HepG2 (cell line): ENCODE data around the gene MYO5A. TPM values are rescaled to one million over a fixed set of nuclear protein-coding genes. Genes with fewer than 3 reads are reported as not detected.

ENCODE experiments used
- ATAC-seq: fragments of 200-7000 bp; cut with Tn5 transposase; 3 replicates; pipeline ENCODE4 v1.9.1; 2020; ENCODE audit warnings: mild to moderate bottlenecking, moderate library complexity
- BruUV-seq: library from RNA; stranded (reverse); fragments of 400-500 nt; replicated peaks from 2 replicates; lab custom pipeline; 2021; lab: Mats Ljungman, UMichigan
- CTCF ChIA-PET: fragments of 300-600 bp; formaldehyde crosslinking; extraction: SDS; loops from one replicate; lab custom pipeline; 2021; ENCODE audit warnings: low total read pairs, inconsistent platforms, low intra/inter-chr PET ratio; lab: Yijun Ruan, JAX
- POLR2A ChIA-PET: fragments of 350-600 bp; sonication (Branson Sonifier 250); formaldehyde crosslinking; loops from one replicate; lab custom pipeline; 2020; ENCODE audit warnings: antibody characterized with exemption, inconsistent platforms; lab: Yijun Ruan, JAX
- DNase-seq: peaks from one replicate; pipeline ENCODE4 v3.0.0-alpha.2; 2015; ENCODE audit warnings: low spot score
- FAIRE-seq: peaks from 3 replicates; lab custom pipeline; 2011; peaks lifted over from hg19 to GRCh38; lab: Jason Lieb, UNC
- H2AFZ ChIP-seq: one replicate; pipeline ENCODE4 v1.6.1; 2011; ENCODE audit warnings: low read length, inconsistent platforms
- H3K27ac ChIP-seq: fragments of 300-600 bp; 3 replicates; pipeline ENCODE4 v1.8.0; 2011; ENCODE audit warnings: mixed run types, mild to moderate bottlenecking, mixed read lengths, low read length, inconsistent platforms; ENCODE audit not compliant: insufficient read depth; ENCODE audit errors: extremely low read length
- H3K27me3 ChIP-seq, 2 experiments: fragments of 200-600 bp in 1 of 2; 2 replicates in 1 of 2; 3 replicates in 1 of 2; pipeline versions ENCODE4 v1.6.0 to v1.8.0; 2011; ENCODE audit warnings: low read length in 2 of 2, mild to moderate bottlenecking in 2 of 2, moderate library complexity in 2 of 2, inconsistent platforms in 1 of 2; ENCODE audit not compliant: insufficient read depth in 2 of 2, control insufficient read depth in 1 of 2
- H3K36me3 ChIP-seq, 2 experiments: fragments of 200-600 bp in 1 of 2; replicated peaks in 1 of 2; 2 replicates in 1 of 2; 3 replicates in 1 of 2; pipeline versions ENCODE4 v1.5.1 to v1.8.0; 2011; ENCODE audit warnings: low read length in 2 of 2, inconsistent platforms in 1 of 2; ENCODE audit not compliant: insufficient read depth in 2 of 2, control insufficient read depth in 1 of 2
- H3K4me1 ChIP-seq: 2 replicates; pipeline ENCODE4 v1.5.1; 2012; ENCODE audit warnings: low read length, inconsistent platforms; ENCODE audit not compliant: insufficient read depth
- H3K4me2 ChIP-seq: 2 replicates; pipeline ENCODE4 v1.6.0; 2011; ENCODE audit warnings: low read depth, low read length, inconsistent platforms
- H3K4me3 ChIP-seq, 3 experiments: fragments of 200-600 bp in 1 of 3; sonication (generic), shearing (Covaris generic) in 1 of 3; replicated peaks in 1 of 3; 2 replicates each; pipeline ENCODE4 v1.5.1; 2011 to 2016; ENCODE audit warnings: low read length in 3 of 3, inconsistent platforms in 2 of 3, low read depth in 2 of 3, mild to moderate bottlenecking in 2 of 3, control low read depth in 1 of 3, mixed read lengths in 1 of 3; ENCODE audit not compliant: insufficient read depth in 1 of 3
- H3K79me2 ChIP-seq: one replicate; pipeline ENCODE4 v1.6.1; 2011; ENCODE audit warnings: low read length, inconsistent platforms; ENCODE audit not compliant: insufficient read depth
- H3K9ac ChIP-seq: 2 replicates; pipeline ENCODE4 v1.6.0; 2011; ENCODE audit warnings: mild to moderate bottlenecking, low read depth, low read length, inconsistent platforms; ENCODE audit not compliant: insufficient read depth
- H3K9me3 ChIP-seq: 2 replicates; pipeline ENCODE4 v1.5.1; 2012; ENCODE audit warnings: mild to moderate bottlenecking, low read length
- H4K20me1 ChIP-seq: 2 replicates; pipeline ENCODE4 v1.6.0; 2011; ENCODE audit warnings: inconsistent platforms, mild to moderate bottlenecking, low read length, moderate library complexity; ENCODE audit not compliant: insufficient read depth
- ATF7-NPFF ChIP-seq: sonication (generic); formaldehyde crosslinking; IDR thresholded peaks from 2 replicates; pipeline ENCODE4 v1.8.1; 2023; ENCODE audit warnings: mild to moderate bottlenecking, low read depth, missing genetic modification reagents, moderate library complexity
- KMT2B ChIP-seq: IDR thresholded peaks from 2 replicates; pipeline ENCODE4 v1.6.1; 2016; ENCODE audit warnings: missing genetic modification reagents, missing compliant biosample characterization
- PITX1 ChIP-seq: sonication (generic); formaldehyde crosslinking; IDR thresholded peaks from 2 replicates; pipeline ENCODE4 v1.5.1; 2020; ENCODE audit warnings: mild to moderate bottlenecking, missing genetic modification reagents
- RCOR2 ChIP-seq: IDR thresholded peaks from 2 replicates; pipeline ENCODE4 v1.6.1; 2016; ENCODE audit warnings: missing biosample characterization, missing genetic modification reagents
- SMARCC2 ChIP-seq: fragments of 450-650 bp; IDR thresholded peaks from 2 replicates; pipeline ENCODE4 v1.6.1; 2017; ENCODE audit warnings: antibody characterized with exemption, mild to moderate bottlenecking
- SMC3 ChIP-seq: IDR thresholded peaks from 2 replicates; pipeline ENCODE4 v1.6.1; 2011; ENCODE audit warnings: low read length, improper control_type of control experiment
- SRSF1 ChIP-seq: fragments of 200-400 bp; formaldehyde crosslinking; optimal IDR thresholded peaks from 2 replicates; pipeline ENCODE3; 2017; ENCODE audit warnings: mild to moderate bottlenecking, low read depth, low read length, moderate library complexity
- ZFAT ChIP-seq: sonication (generic); formaldehyde crosslinking; conservative IDR thresholded peaks from 2 replicates; pipeline ENCODE4 v1.8.1; 2023; ENCODE audit warnings: missing genetic modification reagents, inconsistent platforms
- ZNF317 ChIP-seq: sonication (generic); formaldehyde crosslinking; IDR thresholded peaks from 2 replicates; pipeline ENCODE4 v1.5.0; 2020; ENCODE audit warnings: mild to moderate bottlenecking, missing genetic modification reagents
- ZNF75D ChIP-seq: sonication (generic); formaldehyde crosslinking; IDR thresholded peaks from 2 replicates; pipeline ENCODE4 v1.8.1; 2023; ENCODE audit warnings: missing genetic modification reagents, mild to moderate bottlenecking, borderline replicate concordance
- ZSCAN30 ChIP-seq: sonication (generic); formaldehyde crosslinking; IDR thresholded peaks from 2 replicates; pipeline ENCODE4 v1.5.0; 2020; ENCODE audit warnings: mild to moderate bottlenecking, missing genetic modification reagents
- WGBS: methylation state at CpG from one replicate; pipeline ENCODE4 v1.1.6; 2017; ENCODE audit warnings: low lambda C conversion rate; 5-methylcytosine and 5-hydroxymethylcytosine counted together
- in situ Hi-C: cut with HindIII; loops from 2 replicates; pipeline ENCODE4 v1.10.0; 2017; ENCODE audit warnings: low pct_unique_long_range_greater_than_20kb; ENCODE audit not compliant: extremely low pct_ligation_motif_present
- intact Hi-C: fragments of 100-400 bp; cut with micrococcal nuclease; formaldehyde crosslinking; loops from one replicate; pipeline ENCODE4 v1.10.0; 2022; ENCODE audit not compliant: unreplicated experiment
- polyA plus RNA-seq, 8 experiments: library from polyadenylated mRNA; depleted of rRNA in 3 of 8; stranded (reverse) in 7 of 8; unstranded in 1 of 8; fragments of >200 nt; fragmentation: Illumina TruSeq in 4 of 8; extraction: Trizol in 4 of 8; gene quantifications; 2 replicates each; pipeline versions ENCODE4 v1.2.1 to v1.2.3, GENCODE V29; 2011 to 2016; ENCODE audit warnings: low read depth in 4 of 8, missing spikeins in 1 of 8, mixed read lengths in 1 of 8; ENCODE audit not compliant: insufficient read depth in 1 of 8
- total RNA-seq, 5 experiments: library from RNA; depleted of rRNA; stranded (reverse); fragments of >200 nt; fragmentation: Illumina TruSeq; extraction: Trizol; gene quantifications; 2 replicates each; pipeline ENCODE4 v1.2.3, GENCODE V29; 2016; ENCODE audit warnings: low read depth in 1 of 5
- TF ChIP-seq, protein P1 (sequence below): sonication (generic); formaldehyde crosslinking; conservative IDR thresholded peaks from 2 replicates; pipeline ENCODE4 v1.8.0; 2022; ENCODE audit warnings: low read depth, missing genetic modification reagents
- TF ChIP-seq, protein P2 (sequence below): fragments of 450-650 bp; IDR thresholded peaks from 2 replicates; pipeline ENCODE4 v1.6.1; 2017
- TF ChIP-seq, protein P3 (sequence below): sonication (generic); formaldehyde crosslinking; IDR thresholded peaks from 2 replicates; pipeline ENCODE4 v1.4.0; 2020; ENCODE audit warnings: mild to moderate bottlenecking, low read depth, missing genetic modification reagents

MYO5A gene
- total and polyA plus RNA-seq, 2 of the 13 experiments (the other 11 are each of a cell fraction or from before 2014, with no cell fraction given), result 2.8 to 4.8 TPM

DNA sequence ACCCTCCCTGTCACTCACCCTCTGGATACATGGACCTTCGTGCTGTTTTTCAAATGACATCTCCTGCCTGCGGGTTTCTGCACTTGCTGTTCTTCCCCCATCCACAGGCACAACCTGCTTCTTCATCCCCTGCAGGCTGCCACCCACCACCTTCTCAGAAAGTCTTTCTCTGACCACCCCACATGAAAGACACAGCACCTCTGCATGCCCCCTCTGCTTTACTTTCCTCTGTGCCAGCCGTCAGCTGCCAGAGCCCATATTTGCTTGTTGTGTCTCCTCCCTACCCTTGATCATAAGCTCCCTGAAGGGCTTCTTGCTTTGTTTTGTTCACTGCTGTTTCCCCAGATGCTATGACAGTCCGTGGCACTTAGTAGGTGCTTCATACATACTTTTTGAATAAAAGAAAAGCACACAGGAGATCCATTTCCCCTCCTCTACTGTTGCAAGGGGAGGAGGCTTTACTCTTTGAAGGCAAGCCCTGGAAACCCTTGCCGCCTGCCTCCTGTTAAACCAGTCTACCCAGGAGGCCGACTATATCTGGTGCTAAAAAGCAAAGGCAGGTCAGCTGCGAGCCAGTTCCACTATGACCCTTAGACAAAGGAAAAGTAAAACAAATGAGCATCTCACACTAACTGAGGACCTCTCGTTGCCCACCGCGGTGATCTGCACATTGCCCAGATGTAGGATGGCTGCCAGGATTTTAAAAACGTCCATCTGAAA is 265.0 kb downstream of the MYO5A start:
- no peak overlapping the region for H3K4me2 ChIP-seq
- intact Hi-C loops (no loop called here), in situ Hi-C loops (loop anchor here (5.0 kb wide), 1 partner anchor 69 kb away; no protein-coding TSS in a partner anchor)
- WGBS, result 97% methylated on average over 11 of the region's 11 CpGs
- H3K9me3 ChIP-seq, result no peaks in the 10 kb centered on the region
- BruUV-seq, result no TSS peak
- FAIRE-seq (no peak), DNase-seq (no peak), ATAC-seq (no peak)
- H4K20me1 ChIP-seq, result no peaks in the 10 kb centered on the region
- CTCF ChIA-PET, result no interaction called here
- H3K27ac ChIP-seq, result no peak overlapping the region
- POLR2A ChIA-PET, result no interaction called here
- H3K4me1 ChIP-seq, result no peaks in the 10 kb centered on the region
- H3K79me2 ChIP-seq, result no peaks in the 10 kb centered on the region
- H2AFZ ChIP-seq, result no peak overlapping the region
- peaks cover 26 to 85% of the 10 kb centered on the region in 2 experiments for H3K36me3 ChIP-seq
- H3K9ac ChIP-seq, result no peak overlapping the region
- no peaks in the 10 kb centered on the region for H3K27me3 ChIP-seq
- no peak overlapping the region for H3K4me3 ChIP-seq
- no peak for TF ChIP-seq SMC3
- TF ChIP-seq ZNF75D (CRISPR knock-in tag), result no peak
- no peak for TF ChIP-seq KMT2B (CRISPR knock-in tag)
- TF ChIP-seq SRSF1, result no peak
- TF ChIP-seq, protein P1, sequence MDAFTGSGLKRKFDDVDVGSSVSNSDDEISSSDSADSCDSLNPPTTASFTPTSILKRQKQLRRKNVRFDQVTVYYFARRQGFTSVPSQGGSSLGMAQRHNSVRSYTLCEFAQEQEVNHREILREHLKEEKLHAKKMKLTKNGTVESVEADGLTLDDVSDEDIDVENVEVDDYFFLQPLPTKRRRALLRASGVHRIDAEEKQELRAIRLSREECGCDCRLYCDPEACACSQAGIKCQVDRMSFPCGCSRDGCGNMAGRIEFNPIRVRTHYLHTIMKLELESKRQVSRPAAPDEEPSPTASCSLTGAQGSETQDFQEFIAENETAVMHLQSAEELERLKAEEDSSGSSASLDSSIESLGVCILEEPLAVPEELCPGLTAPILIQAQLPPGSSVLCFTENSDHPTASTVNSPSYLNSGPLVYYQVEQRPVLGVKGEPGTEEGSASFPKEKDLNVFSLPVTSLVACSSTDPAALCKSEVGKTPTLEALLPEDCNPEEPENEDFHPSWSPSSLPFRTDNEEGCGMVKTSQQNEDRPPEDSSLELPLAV (CRISPR knock-in tag), result no peak
- no peak for TF ChIP-seq PITX1 (CRISPR knock-in tag)
- no peak for TF ChIP-seq ATF7-NPFF (CRISPR knock-in tag)
- TF ChIP-seq SMARCC2, result no peak
- no peak for TF ChIP-seq ZSCAN30
- no peak for TF ChIP-seq ZFAT (CRISPR knock-in tag)
- no peak for TF ChIP-seq RCOR2
- TF ChIP-seq, protein P2, sequence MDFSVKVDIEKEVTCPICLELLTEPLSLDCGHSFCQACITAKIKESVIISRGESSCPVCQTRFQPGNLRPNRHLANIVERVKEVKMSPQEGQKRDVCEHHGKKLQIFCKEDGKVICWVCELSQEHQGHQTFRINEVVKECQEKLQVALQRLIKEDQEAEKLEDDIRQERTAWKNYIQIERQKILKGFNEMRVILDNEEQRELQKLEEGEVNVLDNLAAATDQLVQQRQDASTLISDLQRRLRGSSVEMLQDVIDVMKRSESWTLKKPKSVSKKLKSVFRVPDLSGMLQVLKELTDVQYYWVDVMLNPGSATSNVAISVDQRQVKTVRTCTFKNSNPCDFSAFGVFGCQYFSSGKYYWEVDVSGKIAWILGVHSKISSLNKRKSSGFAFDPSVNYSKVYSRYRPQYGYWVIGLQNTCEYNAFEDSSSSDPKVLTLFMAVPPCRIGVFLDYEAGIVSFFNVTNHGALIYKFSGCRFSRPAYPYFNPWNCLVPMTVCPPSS, result no peak
- TF ChIP-seq, protein P3, sequence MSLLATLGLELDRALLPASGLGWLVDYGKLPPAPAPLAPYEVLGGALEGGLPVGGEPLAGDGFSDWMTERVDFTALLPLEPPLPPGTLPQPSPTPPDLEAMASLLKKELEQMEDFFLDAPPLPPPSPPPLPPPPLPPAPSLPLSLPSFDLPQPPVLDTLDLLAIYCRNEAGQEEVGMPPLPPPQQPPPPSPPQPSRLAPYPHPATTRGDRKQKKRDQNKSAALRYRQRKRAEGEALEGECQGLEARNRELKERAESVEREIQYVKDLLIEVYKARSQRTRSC, result no peak
- no peak for TF ChIP-seq ZNF317 (CRISPR knock-in tag)
